Spleen (tissue), 11 donors: ENCODE measurements around the gene FOXO6. TPM values are rescaled to one million over a fixed set of nuclear protein-coding genes. Genes with fewer than 3 reads are reported as not detected.
A peak's percentile ranks its signal among the peaks of the same experiment; 100 is the strongest.

Experiments
- DNase-seq: peaks from one replicate; pipeline ENCODE4 v3.0.0-alpha.2; 2020
- H3K27ac ChIP-seq, 8 donors: fragments of 200-600 bp; sonication (generic) in 7 of 8; 1 replicate in 4 of 8; 2 replicates in 4 of 8; pipeline versions ENCODE4 v1.5.0 to v1.8.0; 2016 to 2021; ENCODE audit warnings: inconsistent platforms in 4 of 8, mild to moderate bottlenecking in 4 of 8, moderate library complexity in 1 of 8
- H3K27me3 ChIP-seq, 7 donors: fragments of 200-600 bp; sonication (generic) in 6 of 7; replicated peaks in 1 of 7; 1 replicate in 4 of 7; 2 replicates in 3 of 7; pipeline versions ENCODE4 v1.5.0 to v1.8.0; 2016 to 2021; ENCODE audit warnings: inconsistent platforms in 3 of 7, mild to moderate bottlenecking in 1 of 7
- H3K36me3 ChIP-seq, 6 donors: fragments of 200-600 bp; sonication (generic) in 5 of 6; 1 replicate in 4 of 6; 2 replicates in 2 of 6; pipeline versions ENCODE4 v1.5.0 to v1.8.0; 2016 to 2021; ENCODE audit warnings: inconsistent platforms in 2 of 6
- H3K4me1 ChIP-seq, 6 donors: fragments of 200-600 bp; sonication (generic) in 5 of 6; 1 replicate in 3 of 6; 2 replicates in 3 of 6; pipeline versions ENCODE4 v1.5.0 to v1.8.0; 2016 to 2021; ENCODE audit warnings: inconsistent platforms in 3 of 6
- H3K4me3 ChIP-seq, 8 donors: fragments of 200-600 bp; sonication (generic) in 7 of 8; 1 replicate in 4 of 8; 2 replicates in 4 of 8; pipeline versions ENCODE4 v1.5.0 to v1.8.0; 2016 to 2021; ENCODE audit warnings: inconsistent platforms in 4 of 8, mild to moderate bottlenecking in 4 of 8, moderate library complexity in 2 of 8
- H3K9me3 ChIP-seq, 8 donors: fragments of 200-600 bp; sonication (generic) in 7 of 8; 1 replicate in 4 of 8; 2 replicates in 4 of 8; pipeline versions ENCODE4 v1.5.0 to v1.8.0; 2016 to 2021; ENCODE audit warnings: inconsistent platforms in 4 of 8
- POLR2A ChIP-seq, 3 donors: fragments of 450-650 bp; IDR thresholded peaks; one replicate each; pipeline ENCODE4 v1.5.1; 2017; ENCODE audit warnings: antibody characterized with exemption in 3 of 3, mild to moderate bottlenecking in 1 of 3
- POLR2AphosphoS5 ChIP-seq, 3 donors: sonication (generic); formaldehyde crosslinking; IDR thresholded peaks; one replicate each; pipeline ENCODE4 v1.5.1; 2017; ENCODE audit warnings: antibody characterized with exemption in 3 of 3
- WGBS, 5 donors: extraction: QIAGEN DNeasy Blood & Tissue Kit in 3 of 5; methylation state at CpG; one replicate each; pipeline versions ENCODE4 v1.1.5 to v1.1.7; 2013 to 2018; 5-methylcytosine and 5-hydroxymethylcytosine counted together
- intact Hi-C: fragments of 100-400 bp; cut with DNase I; formaldehyde crosslinking; loops from one replicate; pipeline ENCODE4 v1.15.0; 2023; ENCODE audit warnings: low total_unique reads
- polyA plus RNA-seq, 3 donors: library from polyadenylated mRNA; stranded (reverse); fragments of 200-250 nt; gene quantifications; one replicate each; pipeline ENCODE4 v1.2.1, GENCODE V29; 2013
- total RNA-seq, 7 donors: library from RNA; depleted of rRNA in 3 of 7; stranded (reverse); fragments of >200 nt in 3 of 7; fragmentation: NEBNext Ultra II Directional in 4 of 7; extraction: Animal tissue kit (Norgen Biotek cat#: 25700) in 4 of 7; gene quantifications; one replicate each; pipeline versions ENCODE4 v1.1.0 to v1.2.1, GENCODE V29; 2016 to 2021
- TF ChIP-seq, protein P1 (sequence below), 11 experiments: fragments of 200-600 bp in 7 of 11; fragments of 450-650 bp in 4 of 11; sonication (generic) in 4 of 11; IDR thresholded peaks in 8 of 11; conservative IDR thresholded peaks in 3 of 11; 1 replicate in 7 of 11; 2 replicates in 4 of 11; pipeline versions ENCODE4 v1.4.0 to v1.8.0; 2016 to 2021; ENCODE audit warnings: antibody characterized with exemption in 11 of 11, inconsistent platforms in 4 of 11, mild to moderate bottlenecking in 1 of 11
- donor health status: healthy with polysubstance abuse.
- donor health status: DM: no; HTN: no; CAD: no; lungs with moderate emphysema.
- donor health status: DM: no; HTN: no; CAD: no.
- donor health status: Bipolar disorder and iron deficiency.
- donor health status: healthy.
- donor health status: DM: no; HTN: no; CAD: no.
- donor health status: DM: yes; HTN: yes; CAD: no.

Gene FOXO6
- total and polyA plus RNA-seq, 10 donors: 0.14 to 1.6 (median 0.32) TPM; not detected in 1

GRCh38 chr1:41387667-41388091, 26.4 kb downstream of the FOXO6 start:
- H3K36me3 ChIP-seq: no peaks in the 10 kb centered on the region
- no peaks in the 10 kb centered on the region for H3K9me3 ChIP-seq
- peaks cover 0 to 21% (median 11%) of the 10 kb centered on the region in 6 donors for H3K4me1 ChIP-seq
- no peak overlapping the region for H3K4me3 ChIP-seq
- peaks cover 0 to 45% (median 9%) of the 10 kb centered on the region in 7 donors for H3K27me3 ChIP-seq
- intact Hi-C loops: no loop called here
- no peak for DNase-seq
- H3K27ac ChIP-seq: no peak overlapping the region
- TF ChIP-seq, protein P1, sequence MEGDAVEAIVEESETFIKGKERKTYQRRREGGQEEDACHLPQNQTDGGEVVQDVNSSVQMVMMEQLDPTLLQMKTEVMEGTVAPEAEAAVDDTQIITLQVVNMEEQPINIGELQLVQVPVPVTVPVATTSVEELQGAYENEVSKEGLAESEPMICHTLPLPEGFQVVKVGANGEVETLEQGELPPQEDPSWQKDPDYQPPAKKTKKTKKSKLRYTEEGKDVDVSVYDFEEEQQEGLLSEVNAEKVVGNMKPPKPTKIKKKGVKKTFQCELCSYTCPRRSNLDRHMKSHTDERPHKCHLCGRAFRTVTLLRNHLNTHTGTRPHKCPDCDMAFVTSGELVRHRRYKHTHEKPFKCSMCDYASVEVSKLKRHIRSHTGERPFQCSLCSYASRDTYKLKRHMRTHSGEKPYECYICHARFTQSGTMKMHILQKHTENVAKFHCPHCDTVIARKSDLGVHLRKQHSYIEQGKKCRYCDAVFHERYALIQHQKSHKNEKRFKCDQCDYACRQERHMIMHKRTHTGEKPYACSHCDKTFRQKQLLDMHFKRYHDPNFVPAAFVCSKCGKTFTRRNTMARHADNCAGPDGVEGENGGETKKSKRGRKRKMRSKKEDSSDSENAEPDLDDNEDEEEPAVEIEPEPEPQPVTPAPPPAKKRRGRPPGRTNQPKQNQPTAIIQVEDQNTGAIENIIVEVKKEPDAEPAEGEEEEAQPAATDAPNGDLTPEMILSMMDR (IDR thresholded peaks at IDR 0.05 in 8 of 11, conservative IDR thresholded peaks at IDR 0.05 in 3 of 11): no peak
- TF ChIP-seq POLR2AphosphoS5 (IDR thresholded peaks at IDR 0.05) (peak in 2 of 3 donors; percentile 40 to 42), POLR2A (IDR thresholded peaks at IDR 0.05) (no peak)
- WGBS, 5 donors: 18 to 29% (median 21%) methylated on average over 9 to 10 of the region's 10 CpGs

DNA sequence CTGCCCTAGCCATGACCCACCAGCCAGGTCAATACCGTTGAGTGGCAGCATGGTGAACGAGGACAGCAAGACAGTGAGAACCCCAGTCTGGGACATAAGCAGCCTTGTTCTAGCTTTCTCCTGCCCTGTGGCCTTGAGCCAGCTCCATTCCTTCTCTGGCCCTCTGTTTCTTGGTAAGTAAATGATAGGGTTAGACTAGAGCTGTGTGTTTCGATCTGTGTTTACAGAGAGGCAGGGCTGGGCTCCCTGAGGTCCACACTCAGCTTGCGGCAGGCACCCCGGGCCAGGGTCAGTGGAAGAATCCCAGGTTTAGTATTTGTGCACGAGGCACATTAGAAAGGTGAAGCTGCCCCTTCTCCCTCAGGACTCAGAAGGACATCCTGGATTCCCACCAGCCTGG, 27.3 kb downstream of the FOXO6 start:
- Histone ChIP-seq H3K27me3 (peaks cover 0 to 37% (median 2%) of the 10 kb centered on the region in 7 donors), H3K36me3 (no peaks in the 10 kb centered on the region), H3K9me3 (no peaks in the 10 kb centered on the region), H3K27ac (no peak overlapping the region), H3K4me1 (peaks cover 0 to 13% (median 5%) of the 10 kb centered on the region in 6 donors), H3K4me3 (no peak overlapping the region)
- TF ChIP-seq POLR2A (IDR thresholded peaks at IDR 0.05) (no peak), POLR2AphosphoS5 (IDR thresholded peaks at IDR 0.05) (no peak)
- TF ChIP-seq, protein P1 (IDR thresholded peaks at IDR 0.05 in 8 of 11, conservative IDR thresholded peaks at IDR 0.05 in 3 of 11): no peak
- no peak for DNase-seq
- intact Hi-C loops: no loop called here
- WGBS, 5 donors: 73 to 87% (median 81%) methylated on average over 4 to 6 of the region's 6 CpGs

GRCh38 chr1:41389009-41389408, 27.8 kb downstream of the FOXO6 start:
- no peak for DNase-seq
- 71 to 89% (median 78%) methylated on average over 2 of the region's 2 CpGs for WGBS, 5 donors
- no peaks in the 10 kb centered on the region for H3K36me3 ChIP-seq
- H3K27me3 ChIP-seq: peaks cover 0 to 32% (median 0%) of the 10 kb centered on the region in 7 donors
- H3K27ac ChIP-seq: no peak overlapping the region
- H3K4me1 ChIP-seq: peaks cover 0 to 13% (median 4%) of the 10 kb centered on the region in 6 donors
- TF ChIP-seq POLR2AphosphoS5 (IDR thresholded peaks at IDR 0.05): no peak
- TF ChIP-seq, protein P1 (IDR thresholded peaks at IDR 0.05 in 8 of 11, conservative IDR thresholded peaks at IDR 0.05 in 3 of 11): no peak
- no peak for TF ChIP-seq POLR2A (IDR thresholded peaks at IDR 0.05)
- intact Hi-C loops: no loop called here
- H3K4me3 ChIP-seq: no peak overlapping the region
- no peaks in the 10 kb centered on the region for H3K9me3 ChIP-seq

- no peak for DNase-seq
- H3K36me3 ChIP-seq: no peaks in the 10 kb centered on the region
- TF ChIP-seq POLR2A (IDR thresholded peaks at IDR 0.05): no peak
- H3K27me3 ChIP-seq: peaks cover 0 to 31% (median 0%) of the 10 kb centered on the region in 7 donors
- intact Hi-C loops: no loop called here
- H3K27ac ChIP-seq: no peak overlapping the region
- WGBS, 5 donors: 82 to 92% (median 88%) methylated on average over 10 of the region's 10 CpGs
- H3K4me1 ChIP-seq: peaks cover 0 to 13% (median 4%) of the 10 kb centered on the region in 6 donors
- H3K9me3 ChIP-seq: no peaks in the 10 kb centered on the region
- no peak overlapping the region for H3K4me3 ChIP-seq
Observed at GRCh38 chr1:41390166-41390565, 28.9 kb downstream of the FOXO6 start.
